Caco-2 (cell line): ENCODE measurements around the gene PPFIBP2. TPM values are rescaled to one million over a fixed set of nuclear protein-coding genes. Genes with fewer than 3 reads are reported as not detected.

Experiments
- BruUV-seq: library from RNA; stranded (reverse); fragments of 400-500 nt; replicated peaks from 2 replicates; lab custom pipeline; 2021; lab: Mats Ljungman, UMichigan
- CTCF ChIA-PET: fragments of 300-600 bp; sonication (Branson Sonifier 250); formaldehyde crosslinking; loops from one replicate; lab custom pipeline; 2022; ENCODE audit warnings: antibody characterized with exemption; lab: Charles Lee
- POLR2A ChIA-PET: fragments of 300-600 bp; sonication (Branson Sonifier 250); formaldehyde crosslinking; loops from one replicate; lab custom pipeline; 2022; ENCODE audit warnings: antibody characterized with exemption; lab: Charles Lee
- DNase-seq, 2 experiments: peaks; one replicate each; pipeline versions ENCODE4 v3.0.0 to v3.0.0-alpha.2; 2020 to 2022
- H3K27me3 ChIP-seq: replicated peaks from 2 replicates; pipeline ENCODE4 v1.6.0; 2011; ENCODE audit warnings: low read length; ENCODE audit not compliant: control insufficient read depth, insufficient read depth
- H3K36me3 ChIP-seq: 2 replicates; pipeline ENCODE4 v1.5.1; 2011; ENCODE audit warnings: low read length; ENCODE audit not compliant: control insufficient read depth, insufficient read depth
- H3K4me1 ChIP-seq: fragments of 250-450 bp; sonication (Bioruptor Pico); 2 replicates; pipeline ENCODE4 v1.5.1; 2020; ENCODE audit warnings: mild to moderate bottlenecking
- H3K4me3 ChIP-seq: 2 replicates; pipeline ENCODE4 v1.5.1; 2011; ENCODE audit warnings: low read depth, mild to moderate bottlenecking, control low read depth, low read length
- H3K9me3 ChIP-seq: fragments of 250-450 bp; sonication (Bioruptor Pico); 2 replicates; pipeline ENCODE4 v1.5.1; 2020; ENCODE audit warnings: mild to moderate bottlenecking, moderate library complexity
- H3K27ac Mint-ChIP-seq: one replicate; pipeline ENCODE4 v1.8.0; 2022; ENCODE audit warnings: mixed read lengths; ENCODE audit not compliant: unreplicated experiment
- H3K27me3 Mint-ChIP-seq: one replicate; pipeline ENCODE4 v1.8.0; 2022; ENCODE audit warnings: mixed read lengths; ENCODE audit not compliant: insufficient read depth, unreplicated experiment
- H3K36me3 Mint-ChIP-seq: one replicate; pipeline ENCODE4 v1.8.0; 2022; ENCODE audit warnings: mild to moderate bottlenecking, mixed read lengths; ENCODE audit not compliant: insufficient read depth, unreplicated experiment
- H3K4me1 Mint-ChIP-seq: one replicate; pipeline ENCODE4 v1.8.0; 2022; ENCODE audit warnings: low read depth, mixed read lengths; ENCODE audit not compliant: unreplicated experiment
- H3K4me3 Mint-ChIP-seq: one replicate; pipeline ENCODE4 v1.8.0; 2022; ENCODE audit warnings: mild to moderate bottlenecking, moderate library complexity, mixed read lengths; ENCODE audit not compliant: unreplicated experiment
- H3K9me3 Mint-ChIP-seq: one replicate; pipeline ENCODE4 v1.8.0; 2022; ENCODE audit warnings: mixed read lengths; ENCODE audit not compliant: unreplicated experiment
- CTCF ChIP-seq, 2 experiments: fragments of 200-600 bp in 1 of 2; IDR thresholded peaks; 1 replicate in 1 of 2; 2 replicates in 1 of 2; pipeline versions ENCODE4 v1.5.1 to v1.8.0; 2011 to 2022; ENCODE audit warnings: antibody characterized with exemption in 1 of 2, control low read depth in 1 of 2, inconsistent platforms in 1 of 2, low read depth in 1 of 2, low read length in 1 of 2, mild to moderate bottlenecking in 1 of 2, moderate library complexity in 1 of 2; ENCODE audit not compliant: insufficient read depth in 1 of 2, severe bottlenecking in 1 of 2, unreplicated experiment in 1 of 2
- intact Hi-C: fragments of 100-400 bp; cut with micrococcal nuclease; formaldehyde crosslinking; loops from one replicate; pipeline ENCODE4 v1.10.0; 2022; ENCODE audit not compliant: unreplicated experiment
- total RNA-seq: library from RNA; stranded (reverse); gene quantifications from 2 replicates; pipeline ENCODE4 v1.2.3, GENCODE V29; 2022

Gene PPFIBP2
- total RNA-seq, 1 experiment from 2014 or later, result 72.5 TPM

- no peaks in the 10 kb centered on the region for H3K9me3 ChIP-seq
- H3K4me3 ChIP-seq, result no peak overlapping the region
- TF ChIP-seq CTCF (IDR thresholded peaks at IDR 0.05; ENCODE audit: insufficient read depth in 1 of 2, low read depth in 1 of 2, low read length in 1 of 2, severe bottlenecking in 1 of 2, unreplicated experiment in 1 of 2), result no peak
- ChIA-PET CTCF (interaction anchor here (0.7 kb wide), 1 partner anchor 81 kb away, joined by 3 read pairs; no protein-coding TSS in a partner anchor), POLR2A (no interaction called here)
- no peaks in the 10 kb centered on the region for H3K36me3 ChIP-seq
- Mint-ChIP-seq H3K9me3 (no peaks in the 10 kb centered on the region), H3K4me1 (peaks cover 17% of the 10 kb centered on the region), H3K27me3 (no peaks in the 10 kb centered on the region), H3K4me3 (no peak overlapping the region), H3K36me3 (no peaks in the 10 kb centered on the region), H3K27ac (no peak overlapping the region)
- H3K27me3 ChIP-seq, result no peaks in the 10 kb centered on the region
- intact Hi-C loops, result no loop called here
- H3K4me1 ChIP-seq, result peaks cover 13% of the 10 kb centered on the region
- no TSS peak for BruUV-seq
- DNase-seq, result no peak
Observed at GRCh38 chr11:7490535-7490934, 23.3 kb upstream of the PPFIBP2 start.

DNA sequence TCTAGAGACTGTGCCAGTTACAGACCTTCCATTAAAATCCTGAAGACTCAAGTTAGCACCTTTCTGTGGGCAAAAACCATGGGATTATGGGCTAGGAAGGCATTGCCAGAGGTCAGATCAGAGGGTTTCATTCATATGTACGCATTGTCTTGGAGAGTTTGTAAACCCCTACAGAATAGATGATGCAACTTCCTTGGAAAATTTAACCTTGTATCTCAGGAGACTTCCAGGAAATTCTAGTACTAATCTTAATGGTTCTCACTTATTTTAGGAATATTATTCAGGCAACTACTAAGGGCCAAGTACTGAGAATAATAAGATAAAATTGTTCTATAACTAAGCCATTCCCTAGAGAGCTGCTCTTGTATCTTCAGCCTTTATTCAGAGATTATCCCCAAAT, 21.5 kb upstream of the PPFIBP2 start:
- Mint-ChIP-seq H3K36me3 (no peaks in the 10 kb centered on the region), H3K9me3 (no peaks in the 10 kb centered on the region), H3K4me3 (no peak overlapping the region), H3K27me3 (no peaks in the 10 kb centered on the region), H3K4me1 (peaks cover 17% of the 10 kb centered on the region), H3K27ac (no peak overlapping the region)
- no TSS peak for BruUV-seq
- no peak for TF ChIP-seq CTCF (IDR thresholded peaks at IDR 0.05; ENCODE audit: insufficient read depth in 1 of 2, low read depth in 1 of 2, low read length in 1 of 2, severe bottlenecking in 1 of 2, unreplicated experiment in 1 of 2)
- intact Hi-C loops, result no loop called here
- H3K27me3 ChIP-seq, result no peaks in the 10 kb centered on the region
- DNase-seq, result no peak
- H3K36me3 ChIP-seq, result no peaks in the 10 kb centered on the region
- H3K9me3 ChIP-seq, result no peaks in the 10 kb centered on the region
- ChIA-PET CTCF (no interaction called here), POLR2A (no interaction called here)
- H3K4me1 ChIP-seq, result peaks cover 10% of the 10 kb centered on the region
- H3K4me3 ChIP-seq, result no peak overlapping the region

DNA sequence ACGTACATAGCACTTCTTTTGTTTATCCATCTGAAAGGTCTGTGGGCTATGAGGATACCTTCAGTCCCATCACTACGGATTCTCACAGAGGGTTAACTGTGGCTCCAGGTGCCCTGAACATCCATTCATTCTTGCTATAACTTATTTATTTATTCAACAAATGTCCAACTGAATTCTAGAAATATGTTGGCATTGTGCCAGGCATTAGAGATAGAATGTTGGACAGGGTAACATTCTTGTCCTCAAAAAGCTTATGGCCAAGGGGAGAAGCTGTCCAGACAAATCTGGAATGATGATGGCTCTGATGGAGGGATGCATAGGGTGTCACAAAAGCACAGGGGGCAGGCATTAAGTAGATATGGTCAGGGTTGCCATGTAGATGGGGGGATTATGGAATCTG, 20.1 kb upstream of the PPFIBP2 start:
- no peaks in the 10 kb centered on the region for H3K9me3 ChIP-seq
- no peak for DNase-seq
- CTCF ChIA-PET, result no interaction called here
- no peaks in the 10 kb centered on the region for H3K36me3 ChIP-seq
- H3K9me3 Mint-ChIP-seq, result no peaks in the 10 kb centered on the region
- peaks cover 10% of the 10 kb centered on the region for H3K4me1 ChIP-seq
- H3K4me1 Mint-ChIP-seq, result peaks cover 17% of the 10 kb centered on the region
- H3K27me3 ChIP-seq, result no peaks in the 10 kb centered on the region
- POLR2A ChIA-PET, result no interaction called here
- H3K27me3 Mint-ChIP-seq, result peaks cover 2% of the 10 kb centered on the region
- H3K4me3 Mint-ChIP-seq, result no peak overlapping the region
- intact Hi-C loops, result no loop called here
- no peaks in the 10 kb centered on the region for H3K36me3 Mint-ChIP-seq
- no peak overlapping the region for H3K27ac Mint-ChIP-seq
- H3K4me3 ChIP-seq, result no peak overlapping the region
- BruUV-seq, result no TSS peak
- no peak for TF ChIP-seq CTCF (IDR thresholded peaks at IDR 0.05; ENCODE audit: insufficient read depth in 1 of 2, low read depth in 1 of 2, low read length in 1 of 2, severe bottlenecking in 1 of 2, unreplicated experiment in 1 of 2)
